Peyer's patch (tissue), 4 donors: Measurements from ENCODE around the gene LIPM.

Experiments used
- CTCF ChIP-seq, 6 experiments: fragments of 450-650 bp in 4 of 6; fragments of 200-600 bp in 2 of 6; sonication (generic) in 1 of 6; IDR thresholded peaks; one replicate each; pipeline ENCODE4 v1.5.1; 2017 to 2019; ENCODE audit warnings: antibody characterized with exemption in 6 of 6, mild to moderate bottlenecking in 3 of 6, moderate library complexity in 1 of 6
- POLR2A ChIP-seq, 2 donors: fragments of 450-650 bp; IDR thresholded peaks; one replicate each; pipeline ENCODE4 v1.5.1; 2017; ENCODE audit warnings: antibody characterized with exemption in 2 of 2, mild to moderate bottlenecking in 2 of 2, moderate library complexity in 2 of 2

GRCh38 chr10:88866454-88866853, 63.9 kb downstream of the LIPM start:
- no peak for TF ChIP-seq CTCF (IDR thresholded peaks at IDR 0.05)
- TF ChIP-seq POLR2A (IDR thresholded peaks at IDR 0.05): no peak
